ENCODE data around the gene CAMK2D.

- TF ChIP-seq, protein P1, sequence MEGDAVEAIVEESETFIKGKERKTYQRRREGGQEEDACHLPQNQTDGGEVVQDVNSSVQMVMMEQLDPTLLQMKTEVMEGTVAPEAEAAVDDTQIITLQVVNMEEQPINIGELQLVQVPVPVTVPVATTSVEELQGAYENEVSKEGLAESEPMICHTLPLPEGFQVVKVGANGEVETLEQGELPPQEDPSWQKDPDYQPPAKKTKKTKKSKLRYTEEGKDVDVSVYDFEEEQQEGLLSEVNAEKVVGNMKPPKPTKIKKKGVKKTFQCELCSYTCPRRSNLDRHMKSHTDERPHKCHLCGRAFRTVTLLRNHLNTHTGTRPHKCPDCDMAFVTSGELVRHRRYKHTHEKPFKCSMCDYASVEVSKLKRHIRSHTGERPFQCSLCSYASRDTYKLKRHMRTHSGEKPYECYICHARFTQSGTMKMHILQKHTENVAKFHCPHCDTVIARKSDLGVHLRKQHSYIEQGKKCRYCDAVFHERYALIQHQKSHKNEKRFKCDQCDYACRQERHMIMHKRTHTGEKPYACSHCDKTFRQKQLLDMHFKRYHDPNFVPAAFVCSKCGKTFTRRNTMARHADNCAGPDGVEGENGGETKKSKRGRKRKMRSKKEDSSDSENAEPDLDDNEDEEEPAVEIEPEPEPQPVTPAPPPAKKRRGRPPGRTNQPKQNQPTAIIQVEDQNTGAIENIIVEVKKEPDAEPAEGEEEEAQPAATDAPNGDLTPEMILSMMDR (IDR thresholded peaks at IDR 0.05): no peak
- TF ChIP-seq TCF7L2 (IDR thresholded peaks at IDR 0.05; ENCODE audit: low read depth, low read length) (no peak), POLR2AphosphoS5 (IDR thresholded peaks at IDR 0.05; ENCODE audit: low read depth, low read length) (no peak), SIN3A (IDR thresholded peaks at IDR 0.05; ENCODE audit: borderline replicate concordance, insufficient read depth, low read depth, low read length) (no peak)
Observed at GRCh38 chr4:113478032-113478431, 283.5 kb downstream of the CAMK2D start.
